AG09309 (cell line): ENCODE results near the gene TMEM132D.

Experiments
- DNase-seq: peaks from one replicate; pipeline ENCODE4 v3.0.0-alpha.2; 2010; ENCODE audit warnings: low read depth
- H3K4me3 ChIP-seq: 2 replicates; pipeline ENCODE4 v1.5.1; 2011; ENCODE audit warnings: mild to moderate bottlenecking, low read depth, low read length, moderate library complexity; ENCODE audit not compliant: control insufficient read depth
- TF ChIP-seq, protein P1 (sequence below): IDR thresholded peaks from 2 replicates; pipeline ENCODE4 v1.5.1; 2011; ENCODE audit warnings: mild to moderate bottlenecking, low read depth, low read length, inconsistent platforms; ENCODE audit not compliant: insufficient read depth, control insufficient read depth; ENCODE audit errors: missing control alignments

The TMEM132D gene

GRCh38 chr12:129084875-129085826 lies 818.7 kb downstream of the TMEM132D start:
- DNase-seq = no peak
- H3K4me3 ChIP-seq = no peak overlapping the region
- TF ChIP-seq, protein P1, sequence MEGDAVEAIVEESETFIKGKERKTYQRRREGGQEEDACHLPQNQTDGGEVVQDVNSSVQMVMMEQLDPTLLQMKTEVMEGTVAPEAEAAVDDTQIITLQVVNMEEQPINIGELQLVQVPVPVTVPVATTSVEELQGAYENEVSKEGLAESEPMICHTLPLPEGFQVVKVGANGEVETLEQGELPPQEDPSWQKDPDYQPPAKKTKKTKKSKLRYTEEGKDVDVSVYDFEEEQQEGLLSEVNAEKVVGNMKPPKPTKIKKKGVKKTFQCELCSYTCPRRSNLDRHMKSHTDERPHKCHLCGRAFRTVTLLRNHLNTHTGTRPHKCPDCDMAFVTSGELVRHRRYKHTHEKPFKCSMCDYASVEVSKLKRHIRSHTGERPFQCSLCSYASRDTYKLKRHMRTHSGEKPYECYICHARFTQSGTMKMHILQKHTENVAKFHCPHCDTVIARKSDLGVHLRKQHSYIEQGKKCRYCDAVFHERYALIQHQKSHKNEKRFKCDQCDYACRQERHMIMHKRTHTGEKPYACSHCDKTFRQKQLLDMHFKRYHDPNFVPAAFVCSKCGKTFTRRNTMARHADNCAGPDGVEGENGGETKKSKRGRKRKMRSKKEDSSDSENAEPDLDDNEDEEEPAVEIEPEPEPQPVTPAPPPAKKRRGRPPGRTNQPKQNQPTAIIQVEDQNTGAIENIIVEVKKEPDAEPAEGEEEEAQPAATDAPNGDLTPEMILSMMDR = no peak

DNA sequence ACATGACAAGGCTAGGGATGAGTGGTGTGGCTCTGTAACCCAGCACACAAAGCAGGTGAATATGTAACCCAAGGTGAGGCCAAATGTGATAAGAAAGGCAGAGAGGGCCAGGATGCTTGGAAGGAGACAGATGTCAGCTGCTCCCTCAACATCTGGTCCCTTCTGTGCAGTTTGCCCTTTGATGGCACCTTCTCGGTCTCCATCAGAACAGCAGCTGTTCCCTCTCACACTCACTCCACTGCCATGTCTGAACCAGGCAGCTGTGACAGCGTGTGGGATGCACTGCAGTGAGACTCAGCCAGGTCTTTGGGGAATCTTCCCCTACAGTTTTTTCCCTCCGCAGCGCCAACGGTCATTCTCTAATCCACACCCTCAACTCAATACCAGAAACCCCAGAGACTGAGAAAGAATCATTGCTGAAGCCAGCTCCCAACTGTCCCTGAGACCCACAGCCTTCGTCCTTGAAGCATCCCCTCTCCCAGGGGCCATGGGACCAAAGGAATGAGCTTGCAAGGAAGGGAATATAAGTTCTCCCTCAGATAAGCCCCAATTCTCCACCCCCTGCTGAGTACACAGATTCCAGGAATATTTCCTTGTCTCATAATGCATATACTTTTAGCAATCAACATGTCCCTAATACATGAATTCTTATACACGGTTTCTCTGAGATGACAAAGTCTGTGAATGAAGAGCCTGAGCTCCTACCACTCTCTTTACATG lies 820.5 kb downstream of the TMEM132D start:
- no peak for DNase-seq
- TF ChIP-seq, protein P1 = no peak
- H3K4me3 ChIP-seq = no peak overlapping the region

GRCh38 chr12:129082441-129082840 lies 821.4 kb downstream of the TMEM132D start:
- TF ChIP-seq, protein P1 = no peak
- no peak for DNase-seq
- H3K4me3 ChIP-seq = no peak overlapping the region

DNA sequence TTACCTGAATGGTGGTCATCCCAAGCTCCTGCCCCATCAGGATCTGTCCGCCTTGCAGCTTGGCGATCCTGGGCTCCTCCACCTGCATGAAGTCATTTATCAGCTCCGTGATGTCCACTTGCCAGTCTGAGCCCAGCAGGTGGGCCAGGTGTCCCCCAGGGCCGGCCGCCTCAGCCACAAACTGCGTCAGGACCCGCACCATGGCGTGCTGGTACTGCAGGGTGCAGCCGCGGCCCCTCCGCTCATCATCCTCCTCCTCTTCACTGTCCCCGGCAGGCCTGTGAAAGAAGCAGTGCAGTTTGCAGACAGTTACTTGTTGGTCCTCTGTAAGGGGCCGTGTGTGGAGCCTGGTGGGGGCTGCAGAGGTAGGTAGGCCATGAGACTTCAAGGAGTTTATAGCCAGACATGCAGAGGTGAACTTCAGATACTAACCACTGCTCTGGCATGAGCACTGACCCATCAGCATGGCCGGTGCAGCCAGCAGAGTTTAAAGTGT lies 822.0 kb downstream of the TMEM132D start:
- TF ChIP-seq, protein P1 = no peak
- DNase-seq = no peak
- H3K4me3 ChIP-seq = no peak overlapping the region

DNA sequence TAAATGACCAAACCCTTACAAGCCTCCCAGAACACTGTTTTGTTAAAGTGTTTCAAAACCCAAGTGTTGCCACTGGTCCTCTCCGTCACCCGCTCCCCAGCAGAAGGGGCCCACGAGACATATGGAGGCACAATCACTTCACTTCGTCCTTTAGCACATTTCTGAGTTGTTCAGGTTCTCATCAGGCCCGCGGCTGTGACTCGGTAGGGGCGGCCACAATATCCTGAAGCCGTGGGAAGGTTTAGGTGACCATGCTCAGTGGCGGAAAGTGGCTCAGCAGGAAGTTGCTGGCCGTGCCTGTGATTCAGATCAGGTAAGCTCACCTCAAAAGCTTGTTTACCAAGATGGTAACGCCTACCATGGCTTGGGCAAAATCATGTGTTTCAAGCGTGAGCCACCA lies 823.0 kb downstream of the TMEM132D start:
- H3K4me3 ChIP-seq = no peak overlapping the region
- no peak for DNase-seq
- TF ChIP-seq, protein P1 = no peak

DNA sequence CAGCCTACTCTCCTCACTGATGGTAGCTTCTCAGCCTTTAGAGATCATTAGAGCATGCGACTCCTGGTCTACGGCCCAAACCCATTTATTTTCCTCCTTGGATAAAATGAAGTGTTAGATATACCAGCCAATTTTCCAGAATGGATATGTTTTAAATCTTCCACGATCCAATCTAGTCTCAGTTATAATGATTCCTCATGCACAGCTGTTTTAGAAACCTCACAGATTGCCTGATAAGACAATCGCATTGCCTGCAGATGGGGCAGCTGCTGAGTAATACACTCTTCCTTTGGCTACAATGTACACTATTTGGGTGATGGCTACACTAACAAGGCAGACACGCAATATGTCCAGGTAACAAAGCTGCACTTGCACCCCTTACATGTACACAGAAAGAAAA lies 823.4 kb downstream of the TMEM132D start:
- DNase-seq = no peak
- TF ChIP-seq, protein P1 = no peak
- no peak overlapping the region for H3K4me3 ChIP-seq
